HEK293 (cell line): ENCODE results near the gene HOXD10.

Experiments used
- GLIS1 ChIP-seq: fragments of 450-650 bp; formaldehyde crosslinking; IDR thresholded peaks from 2 replicates; pipeline ENCODE4 v1.5.1; 2016; ENCODE audit warnings: missing biosample characterization, missing genetic modification characterization
- GLIS2 ChIP-seq: fragments of 450-650 bp; formaldehyde crosslinking; IDR thresholded peaks from 2 replicates; pipeline ENCODE4 v1.5.1; 2016; ENCODE audit warnings: missing biosample characterization, missing genetic modification characterization
- HOXD13 ChIP-seq: sonication (generic); formaldehyde crosslinking; IDR thresholded peaks from 2 replicates; pipeline ENCODE4 v1.8.0; 2022; ENCODE audit warnings: missing genetic modification reagents, borderline replicate concordance
- KLF16 ChIP-seq: fragments of 450-650 bp; formaldehyde crosslinking; IDR thresholded peaks from 2 replicates; pipeline ENCODE4 v1.5.1; 2017; ENCODE audit warnings: missing biosample characterization, missing genetic modification characterization
- MEIS1 ChIP-seq: sonication (generic); formaldehyde crosslinking; IDR thresholded peaks from 2 replicates; pipeline ENCODE4 v1.8.1; 2022; ENCODE audit warnings: missing genetic modification reagents, mild to moderate bottlenecking, borderline replicate concordance
- OVOL3 ChIP-seq: fragments of 450-650 bp; formaldehyde crosslinking; IDR thresholded peaks from 2 replicates; pipeline ENCODE4 v1.5.1; 2016; ENCODE audit warnings: missing biosample characterization, missing genetic modification characterization
- PRDM10 ChIP-seq: fragments of 450-650 bp; formaldehyde crosslinking; IDR thresholded peaks from 2 replicates; pipeline ENCODE4 v1.5.1; 2016; ENCODE audit warnings: missing biosample characterization, missing genetic modification characterization
- SP7 ChIP-seq: fragments of 450-650 bp; formaldehyde crosslinking; IDR thresholded peaks from 2 replicates; pipeline ENCODE4 v1.5.1; 2016; ENCODE audit warnings: missing biosample characterization, missing genetic modification characterization
- ZBTB11 ChIP-seq: fragments of 450-650 bp; formaldehyde crosslinking; conservative IDR thresholded peaks from 2 replicates; pipeline ENCODE4 v1.5.1; 2016; ENCODE audit warnings: low read depth, missing biosample characterization, missing genetic modification characterization
- ZNF10 ChIP-seq: fragments of 450-650 bp; formaldehyde crosslinking; IDR thresholded peaks from 2 replicates; pipeline ENCODE4 v1.5.1; 2017; ENCODE audit warnings: missing biosample characterization, missing genetic modification characterization
- ZNF112 ChIP-seq: fragments of 450-650 bp; formaldehyde crosslinking; IDR thresholded peaks from 2 replicates; pipeline ENCODE4 v1.5.0; 2017; ENCODE audit warnings: missing biosample characterization, missing genetic modification characterization
- ZNF169 ChIP-seq: fragments of 450-650 bp; formaldehyde crosslinking; IDR thresholded peaks from 2 replicates; pipeline ENCODE4 v1.5.1; 2016; ENCODE audit warnings: missing biosample characterization, missing genetic modification characterization
- ZNF18 ChIP-seq: fragments of 450-650 bp; formaldehyde crosslinking; IDR thresholded peaks from 2 replicates; pipeline ENCODE4 v1.5.1; 2016; ENCODE audit warnings: missing biosample characterization, missing genetic modification characterization
- ZNF184 ChIP-seq: fragments of 450-650 bp; IDR thresholded peaks from 2 replicates; pipeline ENCODE4 v1.5.1; 2018; ENCODE audit warnings: missing biosample characterization, mild to moderate bottlenecking, missing genetic modification characterization
- ZNF202 ChIP-seq: fragments of 450-650 bp; formaldehyde crosslinking; IDR thresholded peaks from 2 replicates; pipeline ENCODE4 v1.5.1; 2016; ENCODE audit warnings: missing biosample characterization, missing genetic modification characterization, borderline replicate concordance
- ZNF416 ChIP-seq: fragments of 450-650 bp; formaldehyde crosslinking; IDR thresholded peaks from 2 replicates; pipeline ENCODE4 v1.5.1; 2016; ENCODE audit warnings: missing biosample characterization, missing genetic modification characterization
- ZNF473 ChIP-seq: fragments of 450-650 bp; formaldehyde crosslinking; IDR thresholded peaks from 2 replicates; pipeline ENCODE4 v1.5.1; 2017; ENCODE audit warnings: missing biosample characterization, missing genetic modification characterization
- ZNF558 ChIP-seq: fragments of 450-650 bp; formaldehyde crosslinking; IDR thresholded peaks from 2 replicates; pipeline ENCODE4 v1.5.1; 2016; ENCODE audit warnings: missing biosample characterization, missing genetic modification characterization
- ZNF561 ChIP-seq: fragments of 450-650 bp; IDR thresholded peaks from 2 replicates; pipeline ENCODE4 v1.5.1; 2018; ENCODE audit warnings: missing biosample characterization, missing genetic modification characterization, borderline replicate concordance
- ZNF596 ChIP-seq: fragments of 450-650 bp; IDR thresholded peaks from 2 replicates; pipeline ENCODE4 v1.5.0; 2018; ENCODE audit warnings: missing biosample characterization, mild to moderate bottlenecking, missing genetic modification characterization, moderate library complexity
- ZNF639 ChIP-seq: fragments of 450-650 bp; formaldehyde crosslinking; IDR thresholded peaks from 2 replicates; pipeline ENCODE4 v1.5.1; 2016; ENCODE audit warnings: missing biosample characterization, missing genetic modification characterization
- ZNF692 ChIP-seq: fragments of 450-650 bp; formaldehyde crosslinking; IDR thresholded peaks from 2 replicates; pipeline ENCODE4 v1.5.1; 2016; ENCODE audit warnings: missing biosample characterization, missing genetic modification characterization
- ZNF76 ChIP-seq: fragments of 450-650 bp; formaldehyde crosslinking; IDR thresholded peaks from 2 replicates; pipeline ENCODE4; 2016; ENCODE audit warnings: low read depth, missing biosample characterization, missing genetic modification characterization, borderline replicate concordance
- ZNF776 ChIP-seq: fragments of 450-650 bp; formaldehyde crosslinking; IDR thresholded peaks from 2 replicates; pipeline ENCODE4 v1.5.0; 2017; ENCODE audit warnings: missing biosample characterization, missing genetic modification characterization, borderline replicate concordance
- ZNF777 ChIP-seq: fragments of 450-650 bp; formaldehyde crosslinking; IDR thresholded peaks from 2 replicates; pipeline ENCODE4 v1.5.1; 2017; ENCODE audit warnings: missing biosample characterization, missing genetic modification characterization, borderline replicate concordance
- ZNF792 ChIP-seq: fragments of 450-650 bp; formaldehyde crosslinking; IDR thresholded peaks from 2 replicates; pipeline ENCODE4 v1.5.1; 2016; ENCODE audit warnings: missing biosample characterization, missing genetic modification characterization
- ZNF843 ChIP-seq: fragments of 450-650 bp; formaldehyde crosslinking; IDR thresholded peaks from 2 replicates; pipeline ENCODE4 v1.5.1; 2016; ENCODE audit warnings: missing biosample characterization, missing genetic modification characterization

The HOXD10 gene

GRCh38 chr2:176104316-176105077 is 12.1 kb upstream of the HOXD10 start (continued):
- no peak; the same call in 1 of the 2 replicates for TF ChIP-seq ZBTB11
- TF ChIP-seq ZNF416 (tag by site-specific recombination) = no peak
- no peak for TF ChIP-seq ZNF169 (tag by site-specific recombination)
- no peak for TF ChIP-seq KLF16
- no peak for TF ChIP-seq ZNF184 (tag by site-specific recombination)
- TF ChIP-seq HOXD13 = peak; percentile 84; the same call in 1 of the 2 replicates
- peak; percentile 84 for TF ChIP-seq ZNF843 (tag by site-specific recombination)
- TF ChIP-seq ZNF558 (tag by site-specific recombination) = no peak
- no peak for TF ChIP-seq ZNF202 (tag by site-specific recombination)
- TF ChIP-seq ZNF10 (tag by site-specific recombination) = no peak
- peak; percentile 46; the same call in 1 of the 2 replicates for TF ChIP-seq ZNF692
- peak; percentile 74 for TF ChIP-seq SP7
- no peak for TF ChIP-seq ZNF596 (tag by site-specific recombination)
- TF ChIP-seq PRDM10 (tag by site-specific recombination) = peak; percentile 42
- no peak for TF ChIP-seq ZNF473
- no peak; the same call in 1 of the 2 replicates for TF ChIP-seq ZNF792 (tag by site-specific recombination)
- TF ChIP-seq ZNF18 (tag by site-specific recombination) = no peak
- TF ChIP-seq ZNF112 = no peak
- no peak for TF ChIP-seq ZNF639 (tag by site-specific recombination)
- no peak; the same call in 1 of the 2 replicates for TF ChIP-seq GLIS1 (tag by site-specific recombination)
- no peak for TF ChIP-seq ZNF76 (tag by site-specific recombination)
- no peak for TF ChIP-seq GLIS2 (tag by site-specific recombination)
- no peak for TF ChIP-seq MEIS1 (CRISPR knock-in tag)
- no peak for TF ChIP-seq ZNF776 (tag by site-specific recombination)
- TF ChIP-seq ZNF777 (tag by site-specific recombination) = no peak
- peak; percentile 66 for TF ChIP-seq ZNF561
- no peak for TF ChIP-seq OVOL3
